GM21526 (cell line): Measurements from ENCODE around the gene PGAP3.
"Not testable (repeated sequence)": the region's sequence is repeated elsewhere in the genome, so short reads cannot be mapped to it uniquely, and the experiment has no call there.

Experiments
- ATAC-seq: cut with Tn5 transposase; IDR thresholded peaks from one replicate; pipeline ENCODE4 v1.9.1; 2021; ENCODE audit warnings: moderate library complexity; ENCODE audit not compliant: unreplicated experiment, low FRiP score

PGAP3 gene

GRCh38 chr17:39687546-39688474 lies at the start of gene PGAP3:
PGAP3 (minus strand) TSS chr17:39688057; CDS start chr17:39688014, 43 bp downstream.
- peak; percentile 70 for ATAC-seq

- no peak for ATAC-seq
Observed at GRCh38 chr17:39737206-39737759, 49.4 kb upstream of the PGAP3 start.

- no peak for ATAC-seq
Observed at GRCh38 chr17:39736319-39737165, 48.7 kb upstream of the PGAP3 start.

- ATAC-seq, result no peak
Observed at GRCh38 chr17:39735882-39736281, 48.0 kb upstream of the PGAP3 start.

GRCh38 chr17:39732586-39732985 lies 44.7 kb upstream of the PGAP3 start:
- no peak for ATAC-seq

- ATAC-seq, result peak; percentile 74
Observed at GRCh38 chr17:39730095-39730921, 42.5 kb upstream of the PGAP3 start, which contains the start of gene MIEN1. MIEN1 (minus strand) TSS chr17:39730532; CDS start chr17:39730495, 37 bp downstream.

- no peak for ATAC-seq
Observed at GRCh38 chr17:39729280-39729851, 41.5 kb upstream of the PGAP3 start.

GRCh38 chr17:39727556-39727955 lies 39.7 kb upstream of the PGAP3 start:
- no peak for ATAC-seq

- no peak for ATAC-seq
Observed at GRCh38 chr17:39726617-39727016, 38.8 kb upstream of the PGAP3 start.

GRCh38 chr17:39725923-39726322 lies 38.1 kb upstream of the PGAP3 start:
- ATAC-seq, result not testable (repeated sequence)

GRCh38 chr17:39724731-39725130 lies 36.9 kb upstream of the PGAP3 start:
- no peak for ATAC-seq

GRCh38 chr17:39722965-39723848 lies 35.4 kb upstream of the PGAP3 start:
- ATAC-seq, result no peak

- ATAC-seq, result no peak
Observed at GRCh38 chr17:39722104-39722503, 34.2 kb upstream of the PGAP3 start.

GRCh38 chr17:39719563-39720355 lies 31.9 kb upstream of the PGAP3 start:
- no peak for ATAC-seq

GRCh38 chr17:39717660-39718059 lies 29.8 kb upstream of the PGAP3 start:
- no peak for ATAC-seq

- ATAC-seq, result no peak
Observed at GRCh38 chr17:39716879-39717536, 29.2 kb upstream of the PGAP3 start.

- no peak for ATAC-seq
Observed at GRCh38 chr17:39716073-39716818, 28.4 kb upstream of the PGAP3 start.
